ENCODE measurements around the gene QRICH2.

Gene QRICH2

GRCh38 chr17:76277300-76278267, 30.5 kb downstream of the QRICH2 start:
- no peaks in the 10 kb centered on the region for H3K36me3 Mint-ChIP-seq
- no peak overlapping the region for H3K4me3 Mint-ChIP-seq
- peaks cover 43% of the 10 kb centered on the region for H3K4me1 Mint-ChIP-seq (ENCODE audit: low read depth)
- H3K27me3 Mint-ChIP-seq: no peaks in the 10 kb centered on the region
- no peaks in the 10 kb centered on the region for H3K9me3 Mint-ChIP-seq (ENCODE audit: low read depth)
- peak overlapping the region; percentile 50 for H3K27ac Mint-ChIP-seq

GRCh38 chr17:76276461-76277299, 31.4 kb downstream of the QRICH2 start:
- Mint-ChIP-seq H3K4me1 (ENCODE audit: low read depth) (peaks cover 43% of the 10 kb centered on the region), H3K4me3 (no peak overlapping the region), H3K9me3 (ENCODE audit: low read depth) (no peaks in the 10 kb centered on the region), H3K27me3 (no peaks in the 10 kb centered on the region), H3K36me3 (no peaks in the 10 kb centered on the region), H3K27ac (peak overlapping the region; percentile 58)

GRCh38 chr17:76276069-76276431, 32.0 kb downstream of the QRICH2 start:
- Mint-ChIP-seq H3K9me3 (ENCODE audit: low read depth) (no peaks in the 10 kb centered on the region), H3K27ac (no peak overlapping the region), H3K36me3 (no peaks in the 10 kb centered on the region), H3K4me3 (no peak overlapping the region), H3K4me1 (ENCODE audit: low read depth) (peaks cover 48% of the 10 kb centered on the region), H3K27me3 (no peaks in the 10 kb centered on the region)

GRCh38 chr17:76275382-76276068, 32.6 kb downstream of the QRICH2 start:
- Mint-ChIP-seq H3K27ac (no peak overlapping the region), H3K9me3 (ENCODE audit: low read depth) (no peaks in the 10 kb centered on the region), H3K4me1 (ENCODE audit: low read depth) (peaks cover 52% of the 10 kb centered on the region), H3K27me3 (no peaks in the 10 kb centered on the region), H3K36me3 (no peaks in the 10 kb centered on the region), H3K4me3 (no peak overlapping the region)

GRCh38 chr17:76274112-76274956, 33.7 kb downstream of the QRICH2 start:
- Mint-ChIP-seq H3K9me3 (ENCODE audit: low read depth) (no peaks in the 10 kb centered on the region), H3K27me3 (no peaks in the 10 kb centered on the region), H3K36me3 (no peaks in the 10 kb centered on the region), H3K4me1 (ENCODE audit: low read depth) (peaks cover 60% of the 10 kb centered on the region), H3K27ac (peak overlapping the region; percentile 93), H3K4me3 (peak overlapping the region; percentile 38)

- H3K36me3 Mint-ChIP-seq: no peaks in the 10 kb centered on the region
- H3K27me3 Mint-ChIP-seq: no peaks in the 10 kb centered on the region
- peak overlapping the region; percentile 76 for H3K4me3 Mint-ChIP-seq
- peak overlapping the region; percentile 93 for H3K27ac Mint-ChIP-seq
- peaks cover 66% of the 10 kb centered on the region for H3K4me1 Mint-ChIP-seq (ENCODE audit: low read depth)
- no peaks in the 10 kb centered on the region for H3K9me3 Mint-ChIP-seq (ENCODE audit: low read depth)
Observed at GRCh38 chr17:76273445-76274111, 34.5 kb downstream of the QRICH2 start.

- H3K9me3 Mint-ChIP-seq (ENCODE audit: low read depth): no peaks in the 10 kb centered on the region
- peaks cover 70% of the 10 kb centered on the region for H3K4me1 Mint-ChIP-seq (ENCODE audit: low read depth)
- H3K36me3 Mint-ChIP-seq: peaks cover 4% of the 10 kb centered on the region
- H3K4me3 Mint-ChIP-seq: peak overlapping the region; percentile 84
- no peaks in the 10 kb centered on the region for H3K27me3 Mint-ChIP-seq
- peak overlapping the region; percentile 93 for H3K27ac Mint-ChIP-seq
Observed at GRCh38 chr17:76272541-76273444, 35.3 kb downstream of the QRICH2 start.

- H3K36me3 Mint-ChIP-seq: peaks cover 6% of the 10 kb centered on the region
- peaks cover 69% of the 10 kb centered on the region for H3K4me1 Mint-ChIP-seq (ENCODE audit: low read depth)
- H3K27me3 Mint-ChIP-seq: no peaks in the 10 kb centered on the region
- no peaks in the 10 kb centered on the region for H3K9me3 Mint-ChIP-seq (ENCODE audit: low read depth)
- peak overlapping the region; percentile 93 for H3K27ac Mint-ChIP-seq
- peak overlapping the region; percentile 84 for H3K4me3 Mint-ChIP-seq
Observed at GRCh38 chr17:76271669-76272540, 36.2 kb downstream of the QRICH2 start.

GRCh38 chr17:76270770-76271668, 37.1 kb downstream of the QRICH2 start:
- H3K36me3 Mint-ChIP-seq: peaks cover 6% of the 10 kb centered on the region
- H3K27ac Mint-ChIP-seq: peak overlapping the region; percentile 93
- no peaks in the 10 kb centered on the region for H3K9me3 Mint-ChIP-seq (ENCODE audit: low read depth)
- peaks cover 63% of the 10 kb centered on the region for H3K4me1 Mint-ChIP-seq (ENCODE audit: low read depth)
- H3K4me3 Mint-ChIP-seq: peak overlapping the region; percentile 84
- H3K27me3 Mint-ChIP-seq: no peaks in the 10 kb centered on the region

- Mint-ChIP-seq H3K27ac (peak overlapping the region; percentile 99), H3K4me3 (peak overlapping the region; percentile 92), H3K27me3 (no peaks in the 10 kb centered on the region), H3K4me1 (ENCODE audit: low read depth) (peaks cover 59% of the 10 kb centered on the region), H3K36me3 (peaks cover 6% of the 10 kb centered on the region), H3K9me3 (ENCODE audit: low read depth) (no peaks in the 10 kb centered on the region)
Observed at GRCh38 chr17:76270127-76270592, 37.9 kb downstream of the QRICH2 start.

Measured in activated naive CD8-positive, alpha-beta T cell (primary cell).